Measurements from ENCODE around the gene STAG1. TPM values are rescaled to one million over a fixed set of nuclear protein-coding genes. Genes with fewer than 3 reads are reported as not detected.
A peak's percentile ranks its signal among the peaks of the same experiment; 100 is the strongest.

The STAG1 gene
- total and polyA plus RNA-seq, 2 of the 13 experiments (the other 11 are each of a cell fraction or from before 2014, with no cell fraction given), result 6.2 to 25.9 TPM

GRCh38 chr3:136734382-136735070 is 17.7 kb downstream of the STAG1 start (continued):
- peak; percentile 29; the same call in 1 of the 2 replicates for TF ChIP-seq PAXIP1 (CRISPR knock-in tag; conservative IDR thresholded peaks at IDR 0.05)
- peak; percentile 54; the same call in 1 of the 2 replicates for TF ChIP-seq PATZ1 (CRISPR knock-in tag; IDR thresholded peaks at IDR 0.05)
- TF ChIP-seq CEBPB (IDR thresholded peaks at IDR 0.05; ENCODE audit: borderline replicate concordance, low read depth, low read length), result no peak
- TF ChIP-seq MEIS2 (CRISPR knock-in tag; IDR thresholded peaks at IDR 0.05), result no peak
- 0 out of 2 replicates have a peak, but pooled peaks have one; percentile 10 for TF ChIP-seq RXRB (CRISPR knock-in tag; IDR thresholded peaks at IDR 0.05; ENCODE audit: borderline replicate concordance)
- no peak for TF ChIP-seq LRRFIP1 (CRISPR knock-in tag; conservative IDR thresholded peaks at IDR 0.05)
- no peak for TF ChIP-seq HNF1A (IDR thresholded peaks at IDR 0.05; ENCODE audit: low read depth)
- peak; percentile 17; the same call in 1 of the 2 replicates for TF ChIP-seq HNF1A (CRISPR knock-in tag; IDR thresholded peaks at IDR 0.05; ENCODE audit: borderline replicate concordance)
- no peak for TF ChIP-seq UBTF (CRISPR knock-in tag; IDR thresholded peaks at IDR 0.05)

Data from HepG2 (cell line).